ENCODE measurements around the gene CIRBP.

Gene CIRBP

DNA sequence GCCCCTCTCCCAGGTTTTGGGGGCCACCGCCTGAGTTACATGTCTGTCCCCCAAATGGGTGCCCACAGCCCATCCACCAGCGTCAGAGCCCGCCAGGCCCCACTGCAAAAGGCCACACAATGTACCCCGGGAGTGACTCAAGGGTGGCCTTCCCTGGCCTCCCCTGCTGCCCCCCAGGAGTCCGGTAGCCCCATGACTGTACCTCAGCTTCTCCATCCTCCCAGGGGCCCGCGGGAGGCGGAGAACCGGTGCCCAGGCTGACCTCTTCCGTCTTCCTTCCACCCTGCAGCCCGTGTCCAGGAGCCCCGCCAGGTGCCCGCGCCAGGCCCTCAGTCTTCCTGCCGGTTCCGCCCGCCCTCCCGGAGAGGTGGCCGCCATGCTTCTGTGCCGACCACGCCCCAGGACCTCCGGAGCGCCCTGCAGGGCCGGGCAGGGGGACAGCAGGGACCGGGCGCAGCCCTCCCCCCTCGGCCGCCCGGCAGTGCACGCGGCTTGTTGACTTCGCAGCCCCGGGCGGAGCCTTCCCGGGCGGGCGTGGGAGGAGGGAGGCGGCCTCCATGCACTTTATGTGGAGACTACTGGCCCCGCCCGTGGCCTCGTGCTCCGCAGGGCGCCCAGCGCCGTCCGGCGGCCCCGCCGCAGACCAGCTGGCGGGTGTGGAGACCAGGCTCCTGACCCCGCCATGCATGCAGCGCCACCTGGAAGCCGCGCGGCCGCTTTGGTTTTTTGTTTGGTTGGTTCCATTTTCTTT is 41.7 kb upstream of the CIRBP start:
- no peak for DNase-seq (ENCODE audit: low spot score)
- TF ChIP-seq, protein P1, sequence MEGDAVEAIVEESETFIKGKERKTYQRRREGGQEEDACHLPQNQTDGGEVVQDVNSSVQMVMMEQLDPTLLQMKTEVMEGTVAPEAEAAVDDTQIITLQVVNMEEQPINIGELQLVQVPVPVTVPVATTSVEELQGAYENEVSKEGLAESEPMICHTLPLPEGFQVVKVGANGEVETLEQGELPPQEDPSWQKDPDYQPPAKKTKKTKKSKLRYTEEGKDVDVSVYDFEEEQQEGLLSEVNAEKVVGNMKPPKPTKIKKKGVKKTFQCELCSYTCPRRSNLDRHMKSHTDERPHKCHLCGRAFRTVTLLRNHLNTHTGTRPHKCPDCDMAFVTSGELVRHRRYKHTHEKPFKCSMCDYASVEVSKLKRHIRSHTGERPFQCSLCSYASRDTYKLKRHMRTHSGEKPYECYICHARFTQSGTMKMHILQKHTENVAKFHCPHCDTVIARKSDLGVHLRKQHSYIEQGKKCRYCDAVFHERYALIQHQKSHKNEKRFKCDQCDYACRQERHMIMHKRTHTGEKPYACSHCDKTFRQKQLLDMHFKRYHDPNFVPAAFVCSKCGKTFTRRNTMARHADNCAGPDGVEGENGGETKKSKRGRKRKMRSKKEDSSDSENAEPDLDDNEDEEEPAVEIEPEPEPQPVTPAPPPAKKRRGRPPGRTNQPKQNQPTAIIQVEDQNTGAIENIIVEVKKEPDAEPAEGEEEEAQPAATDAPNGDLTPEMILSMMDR (IDR thresholded peaks at IDR 0.05; ENCODE audit: extremely low read depth, missing control alignments): no peak

DNA sequence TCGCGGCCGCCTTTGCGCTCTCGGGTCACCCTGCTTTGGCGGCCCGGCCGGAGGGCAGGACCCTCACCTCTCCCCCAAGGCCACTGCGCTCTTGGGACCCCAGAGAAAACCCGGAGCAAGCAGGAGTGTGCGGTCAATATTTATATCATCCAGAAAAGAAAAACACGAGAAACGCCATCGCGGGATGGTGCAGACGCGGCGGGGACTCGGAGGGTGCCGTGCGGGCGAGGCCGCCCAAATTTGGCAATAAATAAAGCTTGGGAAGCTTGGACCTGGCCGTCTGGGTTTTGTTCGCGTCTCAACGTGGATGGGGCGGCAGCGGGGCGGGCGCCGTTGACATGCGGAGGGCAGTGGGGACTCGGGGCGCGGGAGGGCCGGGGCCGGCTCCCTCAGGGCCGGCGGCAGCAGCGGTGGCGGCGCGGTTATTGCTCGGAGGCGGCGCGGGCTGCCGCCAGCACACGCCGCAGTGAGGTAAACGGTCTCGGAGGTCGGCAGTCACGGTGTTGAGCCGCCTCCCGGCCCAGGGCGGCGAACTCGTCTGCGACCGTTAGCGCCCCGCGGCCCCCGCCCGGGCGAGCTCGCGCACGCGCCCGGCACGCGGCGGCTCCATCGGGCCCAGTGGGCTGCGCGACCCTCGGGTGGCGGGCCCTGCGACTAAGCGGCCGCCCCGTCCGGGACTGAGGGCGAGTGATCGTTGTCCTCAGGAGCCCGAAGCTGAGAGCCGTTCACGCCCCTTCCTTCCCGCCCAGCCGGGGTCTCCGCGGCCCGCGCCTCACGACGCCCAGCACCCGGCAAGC is 40.8 kb upstream of the CIRBP start:
- TF ChIP-seq, protein P1 (IDR thresholded peaks at IDR 0.05; ENCODE audit: extremely low read depth, missing control alignments): no peak

DNA sequence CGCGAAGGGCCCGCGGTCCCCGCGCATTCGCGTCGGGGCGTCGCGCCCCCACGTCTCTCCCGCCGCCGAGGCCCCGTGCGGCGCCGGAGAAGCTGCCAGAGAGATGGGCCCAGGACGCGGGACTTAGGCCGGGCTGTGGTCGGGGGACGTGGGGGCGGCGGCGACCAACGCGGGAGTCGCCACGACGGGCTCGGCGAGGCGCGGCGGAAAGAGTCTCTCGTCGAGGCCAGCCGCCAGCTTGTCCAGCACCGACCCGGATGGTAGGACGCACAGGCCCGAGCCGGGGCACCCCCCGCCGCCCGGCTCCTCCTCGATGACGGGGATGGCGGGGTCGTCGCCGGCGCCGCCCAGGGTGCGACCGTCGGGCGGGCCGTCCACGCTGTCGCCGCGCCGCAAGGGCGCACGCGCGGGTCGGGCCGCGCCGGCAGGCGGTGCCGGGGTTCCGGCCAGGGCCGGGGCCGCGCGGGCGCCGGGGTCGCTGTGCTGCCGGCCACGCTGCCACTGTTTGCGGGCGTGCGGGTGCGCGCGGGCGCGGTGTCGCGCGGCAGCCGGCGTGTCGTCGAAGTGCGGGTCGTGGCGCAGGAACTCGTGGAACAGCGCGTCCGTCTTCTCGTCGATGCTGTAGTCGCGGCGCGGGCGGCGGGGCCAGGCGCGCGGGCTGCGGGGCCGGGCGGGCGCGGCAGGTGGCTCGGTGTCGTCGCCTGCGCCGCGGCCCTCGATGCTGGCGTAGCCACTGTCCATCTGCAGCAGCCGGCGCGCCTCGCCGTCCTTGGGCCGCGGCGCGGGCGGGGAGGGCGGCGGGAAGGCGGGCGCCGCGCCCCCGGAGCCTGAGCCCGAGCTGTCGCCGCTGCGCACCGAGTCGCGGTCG is 39.8 kb upstream of the CIRBP start:
- TF ChIP-seq, protein P1 (IDR thresholded peaks at IDR 0.05; ENCODE audit: extremely low read depth, missing control alignments): no peak
- DNase-seq (ENCODE audit: low spot score): no peak

More for the DNA sequence above, 40.8 kb upstream of the CIRBP start:
- DNase-seq (ENCODE audit: low spot score): no peak

DNA sequence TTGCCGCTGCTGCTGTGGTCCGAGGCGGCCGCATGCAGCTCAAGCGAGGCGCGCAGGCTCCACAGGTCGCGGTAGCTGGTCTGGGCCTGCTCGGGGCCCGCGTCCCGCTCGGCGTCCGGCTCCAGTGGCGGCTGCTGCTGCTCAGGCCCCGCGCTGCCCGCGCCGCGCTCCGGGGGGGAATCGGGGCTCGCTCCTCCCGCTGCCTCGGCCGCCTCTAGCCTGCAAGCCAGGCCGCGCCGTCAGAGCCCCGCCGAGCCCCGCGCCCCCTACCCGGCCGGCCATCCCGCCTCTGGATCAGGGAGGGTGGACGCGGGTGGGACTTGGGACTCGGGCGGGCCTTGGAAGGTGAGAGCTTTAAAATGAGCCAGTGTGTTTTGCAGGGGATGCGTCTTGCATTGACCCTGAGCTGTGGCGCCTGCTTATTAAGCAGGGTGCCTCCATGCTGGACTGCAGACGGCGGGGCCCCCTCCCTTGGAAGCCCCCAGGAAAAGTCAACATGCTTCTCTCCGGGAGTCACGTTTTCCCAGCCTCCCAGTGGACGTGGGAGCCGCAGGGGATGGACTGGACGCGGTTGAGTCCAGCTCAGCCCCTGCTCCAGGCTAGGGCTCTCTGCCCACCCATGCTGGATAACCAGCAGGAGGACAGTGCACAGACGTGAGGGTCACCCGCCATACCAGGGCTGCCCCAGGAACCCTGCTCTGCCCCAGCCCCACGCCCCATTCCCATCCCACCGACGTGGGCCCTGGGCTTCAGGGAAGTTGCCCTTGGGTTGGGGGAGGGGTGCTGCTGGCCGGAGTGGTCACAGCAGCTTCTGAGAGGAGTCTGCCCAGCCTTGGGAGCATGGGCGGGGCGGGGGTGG is 39.0 kb upstream of the CIRBP start:
- TF ChIP-seq, protein P1 (IDR thresholded peaks at IDR 0.05; ENCODE audit: extremely low read depth, missing control alignments): no peak
- no peak for DNase-seq (ENCODE audit: low spot score)

DNA sequence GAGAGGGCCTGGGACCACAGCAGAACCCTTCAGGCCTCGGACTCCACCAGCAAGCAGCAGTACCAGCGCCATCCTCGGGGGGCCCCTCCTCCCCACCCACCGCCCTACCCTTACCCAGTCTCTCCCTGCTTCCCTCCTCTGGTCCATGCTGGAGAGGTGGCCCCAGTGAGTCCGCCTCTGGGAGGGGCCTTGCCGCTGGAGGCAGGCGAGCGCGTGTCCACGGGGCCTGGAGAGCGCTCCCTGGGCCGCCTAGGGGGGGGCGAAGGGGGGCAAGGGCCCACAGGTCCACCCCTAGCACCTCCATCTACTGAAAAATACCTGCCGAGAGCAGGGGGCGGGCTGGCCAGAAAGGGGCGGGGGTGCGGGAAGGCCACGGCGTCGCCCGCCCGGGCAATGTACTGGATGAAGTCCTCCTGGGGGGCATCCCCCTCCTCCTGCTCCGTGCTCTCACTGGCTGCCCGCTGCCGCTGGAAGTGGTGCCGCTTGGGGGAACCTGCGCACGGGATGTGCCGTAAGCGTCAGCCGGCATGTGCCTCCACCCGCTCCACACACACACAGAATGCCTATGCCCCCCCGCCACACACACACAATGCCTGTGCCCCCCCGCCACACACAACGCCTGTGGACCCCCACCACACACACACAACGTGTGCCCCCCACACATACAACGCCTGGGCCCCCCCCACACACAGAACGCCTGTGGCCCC is 38.2 kb upstream of the CIRBP start:
- TF ChIP-seq, protein P1 (IDR thresholded peaks at IDR 0.05; ENCODE audit: extremely low read depth, missing control alignments): no peak
- DNase-seq (ENCODE audit: low spot score): no peak

Data from GM20000 (cell line).